Neural progenitor cell (in vitro differentiated cells): ENCODE measurements around the gene IL37. TPM values are rescaled to one million over a fixed set of nuclear protein-coding genes. Genes with fewer than 3 reads are reported as not detected.

ENCODE experiments used
- DNase-seq: peaks from one replicate; pipeline ENCODE4 v3.0.0-alpha.2; 2016; ENCODE audit warnings: low spot score
- H2AFZ ChIP-seq: fragments of 200-600 bp; sonication (generic); replicated peaks from 2 replicates; pipeline ENCODE4 v1.6.1; 2016; ENCODE audit warnings: antibody characterized with exemption
- H3F3A ChIP-seq: fragments of 200-600 bp; sonication (generic); 2 replicates; pipeline ENCODE4 v1.6.1; 2016; ENCODE audit warnings: antibody characterized with exemption, low read depth
- H3K27ac ChIP-seq: fragments of 200-600 bp; sonication (generic); 2 replicates; pipeline ENCODE4 v1.5.1; 2016; ENCODE audit warnings: mild to moderate bottlenecking
- H3K27me3 ChIP-seq: fragments of 200-600 bp; sonication (generic); 2 replicates; pipeline ENCODE4 v1.6.1; 2016; ENCODE audit warnings: mild to moderate bottlenecking, moderate library complexity
- H3K36me3 ChIP-seq: fragments of 200-600 bp; sonication (generic); 2 replicates; pipeline ENCODE4 v1.5.1; 2016
- H3K4me1 ChIP-seq: fragments of 200-600 bp; sonication (generic); 2 replicates; pipeline ENCODE4 v1.6.1; 2016; ENCODE audit warnings: mixed run types
- H3K4me2 ChIP-seq: fragments of 200-600 bp; sonication (generic); 2 replicates; pipeline ENCODE4 v1.6.1; 2016
- H3K4me3 ChIP-seq: fragments of 200-600 bp; sonication (generic); 2 replicates; pipeline ENCODE4 v1.5.1; 2016
- H3K79me2 ChIP-seq: fragments of 200-600 bp; sonication (generic); 2 replicates; pipeline ENCODE4 v1.6.1; 2016; ENCODE audit warnings: low read depth
- H3K9ac ChIP-seq: fragments of 200-600 bp; sonication (generic); 2 replicates; pipeline ENCODE4 v1.6.1; 2016
- H3K9me3 ChIP-seq: fragments of 200-600 bp; sonication (generic); 2 replicates; pipeline ENCODE4 v1.5.1; 2016; ENCODE audit warnings: low read depth
- H4K20me1 ChIP-seq: fragments of 200-600 bp; sonication (generic); 2 replicates; pipeline ENCODE4 v1.6.1; 2016; ENCODE audit warnings: low read depth
- H3K27ac Mint-ChIP-seq: 3 replicates; pipeline ENCODE4 v1.8.0; 2021; ENCODE audit warnings: mixed read lengths
- H3K27me3 Mint-ChIP-seq: 2 replicates; pipeline ENCODE4 v1.8.0; 2022; ENCODE audit warnings: low read depth, mild to moderate bottlenecking, inconsistent platforms, moderate library complexity, mixed read lengths; ENCODE audit not compliant: insufficient read depth
- H3K36me3 Mint-ChIP-seq: 3 replicates; pipeline ENCODE4 v1.8.0; 2021; ENCODE audit warnings: mixed read lengths
- H3K4me1 Mint-ChIP-seq: 3 replicates; pipeline ENCODE4 v1.8.0; 2021; ENCODE audit warnings: mixed read lengths
- H3K4me3 Mint-ChIP-seq: 3 replicates; pipeline ENCODE4 v1.8.0; 2021; ENCODE audit warnings: mild to moderate bottlenecking, moderate library complexity, mixed read lengths
- H3K9me3 Mint-ChIP-seq: 3 replicates; pipeline ENCODE4 v1.8.0; 2020; ENCODE audit warnings: mixed read lengths
- CTCF ChIP-seq: fragments of 200-600 bp; sonication (generic); IDR thresholded peaks from 2 replicates; pipeline ENCODE4 v1.5.1; 2017; ENCODE audit warnings: antibody characterized with exemption, mild to moderate bottlenecking
- EZH2 ChIP-seq: fragments of 200-600 bp; sonication (generic); IDR thresholded peaks from 2 replicates; pipeline ENCODE4 v1.6.1; 2017; ENCODE audit warnings: antibody characterized with exemption, mild to moderate bottlenecking, moderate library complexity
- EZH2phosphoT487 ChIP-seq: fragments of 200-600 bp; sonication (generic); IDR thresholded peaks from 2 replicates; pipeline ENCODE4 v1.6.1; 2017; ENCODE audit warnings: antibody characterized with exemption
- total RNA-seq: library from RNA; depleted of rRNA; stranded (reverse); fragments of >200 nt; gene quantifications from 2 replicates; pipeline ENCODE4 v1.2.3, GENCODE V29; 2015; ENCODE audit warnings: low replicate concordance

Gene IL37
- total RNA-seq, 1 donor from 2014 or later = not detected

- no peaks in the 10 kb centered on the region for H3K79me2 ChIP-seq
- no peaks in the 10 kb centered on the region for H3F3A ChIP-seq
- no peaks in the 10 kb centered on the region for H3K36me3 Mint-ChIP-seq
- H3K4me1 ChIP-seq = no peaks in the 10 kb centered on the region
- H4K20me1 ChIP-seq = no peaks in the 10 kb centered on the region
- no peaks in the 10 kb centered on the region for H3K9me3 ChIP-seq
- H3K27ac Mint-ChIP-seq = no peak overlapping the region
- peaks cover 3% of the 10 kb centered on the region for H3K4me1 Mint-ChIP-seq
- no peak overlapping the region for H3K9ac ChIP-seq
- H3K27ac ChIP-seq = no peak overlapping the region
- DNase-seq = no peak
- H3K9me3 Mint-ChIP-seq = no peaks in the 10 kb centered on the region
- H2AFZ ChIP-seq = no peak overlapping the region
- H3K4me3 ChIP-seq = no peak overlapping the region
- H3K27me3 ChIP-seq = peaks cover 5% of the 10 kb centered on the region
- no peak for TF ChIP-seq EZH2phosphoT487
- TF ChIP-seq EZH2 = no peak
- no peak for TF ChIP-seq CTCF
- H3K36me3 ChIP-seq = no peaks in the 10 kb centered on the region
- H3K4me3 Mint-ChIP-seq = no peak overlapping the region
- peaks cover 4% of the 10 kb centered on the region for H3K27me3 Mint-ChIP-seq
- H3K4me2 ChIP-seq = no peak overlapping the region
Observed at GRCh38 chr2:112939425-112939824, 28.5 kb downstream of the IL37 start.

- no peaks in the 10 kb centered on the region for H3K36me3 ChIP-seq
- no peaks in the 10 kb centered on the region for H4K20me1 ChIP-seq
- no peaks in the 10 kb centered on the region for H3K4me1 ChIP-seq
- TF ChIP-seq EZH2 = no peak
- no peak for TF ChIP-seq EZH2phosphoT487
- TF ChIP-seq CTCF = no peak
- H3K9me3 Mint-ChIP-seq = peaks cover 8% of the 10 kb centered on the region
- H3K27ac ChIP-seq = no peak overlapping the region
- no peak overlapping the region for H3K4me3 ChIP-seq
- H2AFZ ChIP-seq = no peak overlapping the region
- H3K27ac Mint-ChIP-seq = no peak overlapping the region
- H3K4me2 ChIP-seq = no peak overlapping the region
- H3F3A ChIP-seq = no peaks in the 10 kb centered on the region
- H3K9ac ChIP-seq = no peak overlapping the region
- H3K27me3 ChIP-seq = peaks cover 5% of the 10 kb centered on the region
- H3K4me1 Mint-ChIP-seq = no peaks in the 10 kb centered on the region
- no peak for DNase-seq
- H3K4me3 Mint-ChIP-seq = no peak overlapping the region
- H3K36me3 Mint-ChIP-seq = no peaks in the 10 kb centered on the region
- no peaks in the 10 kb centered on the region for H3K79me2 ChIP-seq
- peaks cover 4% of the 10 kb centered on the region for H3K27me3 Mint-ChIP-seq
- no peaks in the 10 kb centered on the region for H3K9me3 ChIP-seq
Observed at GRCh38 chr2:112940859-112941625, 30.1 kb downstream of the IL37 start.

- peaks cover 8% of the 10 kb centered on the region for H3K9me3 Mint-ChIP-seq
Observed at GRCh38 chr2:112941753-112942653, 31.0 kb downstream of the IL37 start.

More at GRCh38 chr2:112941753-112942653, 31.0 kb downstream of the IL37 start:
- H3K36me3 ChIP-seq = no peaks in the 10 kb centered on the region
- H3K9me3 ChIP-seq = no peaks in the 10 kb centered on the region
- peak; percentile 90 for DNase-seq
- peak; percentile 94 for TF ChIP-seq CTCF
- no peak for TF ChIP-seq EZH2phosphoT487
- no peak for TF ChIP-seq EZH2
- no peak overlapping the region for H2AFZ ChIP-seq
- H3K27ac Mint-ChIP-seq = no peak overlapping the region
- H3K9ac ChIP-seq = no peak overlapping the region
- no peaks in the 10 kb centered on the region for H4K20me1 ChIP-seq
- peaks cover 5% of the 10 kb centered on the region for H3K27me3 ChIP-seq
- no peaks in the 10 kb centered on the region for H3K4me1 Mint-ChIP-seq
- H3K79me2 ChIP-seq = no peaks in the 10 kb centered on the region
- H3K4me2 ChIP-seq = no peak overlapping the region
- H3K4me3 Mint-ChIP-seq = no peak overlapping the region
- peaks cover 2% of the 10 kb centered on the region for H3K27me3 Mint-ChIP-seq
- no peaks in the 10 kb centered on the region for H3K4me1 ChIP-seq
- no peak overlapping the region for H3K27ac ChIP-seq
- H3K4me3 ChIP-seq = no peak overlapping the region
- H3K36me3 Mint-ChIP-seq = no peaks in the 10 kb centered on the region
- no peaks in the 10 kb centered on the region for H3F3A ChIP-seq
